NCI-H2107 treated with DMSO at 0.1 percent for 48 hours (cell line): ENCODE results near the gene ATG5.
"Not testable (repeated sequence)": the region's sequence is repeated elsewhere in the genome, so short reads cannot be mapped to it uniquely, and the experiment has no call there.

Experiments
- DNase-seq: peaks from one replicate; lab custom pipeline; 2025; ENCODE audit not compliant: unreplicated experiment; lab: John Stamatoyannopoulos, UW

The ATG5 gene

GRCh38 chr6:106259748-106260147, 65.8 kb downstream of the ATG5 start:
- not testable (repeated sequence) for DNase-seq

GRCh38 chr6:106258726-106259125, 66.8 kb downstream of the ATG5 start:
- DNase-seq: no peak

- no peak for DNase-seq
These were observed 68.4 kb downstream of the ATG5 start for GRCh38 chr6:106257195-106257594.

- no peak for DNase-seq
These were observed 69.2 kb downstream of the ATG5 start for GRCh38 chr6:106256201-106256968.

GRCh38 chr6:106255306-106255705, 70.3 kb downstream of the ATG5 start:
- DNase-seq: no peak

- DNase-seq: no peak
These were observed 70.9 kb downstream of the ATG5 start for GRCh38 chr6:106254636-106255035.

- DNase-seq: no peak
These were observed 71.8 kb downstream of the ATG5 start for GRCh38 chr6:106253731-106254130.

- DNase-seq: no peak
These were observed 72.4 kb downstream of the ATG5 start for GRCh38 chr6:106253172-106253571.

- no peak for DNase-seq
These were observed 72.9 kb downstream of the ATG5 start for GRCh38 chr6:106252687-106253086.

- DNase-seq: not testable (repeated sequence)
These were observed 73.9 kb downstream of the ATG5 start for GRCh38 chr6:106251531-106252255.

GRCh38 chr6:106250953-106251352, 74.6 kb downstream of the ATG5 start:
- DNase-seq: no peak

- DNase-seq: no peak
These were observed 75.9 kb downstream of the ATG5 start for GRCh38 chr6:106249658-106250057.

GRCh38 chr6:106247733-106248132, 77.8 kb downstream of the ATG5 start:
- DNase-seq: no peak

GRCh38 chr6:106247293-106247692, 78.3 kb downstream of the ATG5 start:
- no peak for DNase-seq

- no peak for DNase-seq
These were observed 80.6 kb downstream of the ATG5 start for GRCh38 chr6:106244931-106245330.

- no peak for DNase-seq
These were observed 81.0 kb downstream of the ATG5 start for GRCh38 chr6:106244521-106244920.

GRCh38 chr6:106243261-106243660, 82.3 kb downstream of the ATG5 start:
- no peak for DNase-seq

- DNase-seq: no peak
These were observed 84.1 kb downstream of the ATG5 start for GRCh38 chr6:106241498-106241897.

GRCh38 chr6:106237286-106237685, 88.3 kb downstream of the ATG5 start:
- DNase-seq: no peak

- not testable (repeated sequence) for DNase-seq
These were observed 95.6 kb downstream of the ATG5 start for GRCh38 chr6:106229876-106230445.

- DNase-seq: no peak
These were observed 97.7 kb downstream of the ATG5 start for GRCh38 chr6:106227612-106228507.
